Heart left ventricle (tissue), 13 donors: ENCODE data around the gene ISM1.

Experiments
- CTCF ChIP-seq, 12 donors: fragments of 200-600 bp; sonication (generic) in 4 of 12; IDR thresholded peaks; one replicate each; pipeline versions ENCODE4 v1.5.0 to v1.8.0; 2018 to 2022; ENCODE audit warnings: antibody characterized with exemption in 12 of 12, mild to moderate bottlenecking in 5 of 12
- POLR2A ChIP-seq, 2 donors: fragments of 450-650 bp; IDR thresholded peaks; one replicate each; pipeline ENCODE4 v1.6.1; 2017; ENCODE audit warnings: antibody characterized with exemption in 2 of 2, mild to moderate bottlenecking in 2 of 2, moderate library complexity in 2 of 2
- donor health status: ischemic (EF 13 %, LVEDD 7.1; RV severe dilation, severe dysfunction).
- donor health status: DM: no; HTN: yes; CAD: no.
- donor health status: DM: no; HTN: no; CAD: no.
- donor health status: ischemic (EF 25% LVEDD 6.9; RV normal size, moderate dysfunction).
- donor health status: ischemic (EF 25% LVEDD 5.7; RV mildly dilated, moderate dysfunction).
- donor health status: ischemic (EF 35%, LVEDD 5.7; RV mildly dilated, moderate dysfunction).
- donor health status: nonischemic (EF 11% LVEDD 7.7; RV severe dilation, severe dysfunction).
- donor health status: DM: yes; HTN: yes; CAD: no.
- donor health status: PGD.
- donor health status: ischemic (EF 29% LVEDD 5.4; RV normal size, mild dysfunction).
- donor health status: nonischemic (EF 23%, LVEDD 6.1; RV moderate dilation, normal function).

GRCh38 chr20:13278812-13279570 lies 57.9 kb downstream of the ISM1 start:
- TF ChIP-seq POLR2A (IDR thresholded peaks at IDR 0.05) = no peak
- no peak for TF ChIP-seq CTCF (IDR thresholded peaks at IDR 0.05)
